Esophagus squamous epithelium (tissue), 4 donors: Measurements from ENCODE around the gene TRIM9.

Experiments
- POLR2A ChIP-seq, 4 donors: fragments of 450-650 bp; IDR thresholded peaks; one replicate each; pipeline ENCODE4 v1.6.1; 2017; ENCODE audit warnings: antibody characterized with exemption in 4 of 4, mild to moderate bottlenecking in 4 of 4, moderate library complexity in 3 of 4
- TF ChIP-seq, protein P1 (sequence below), 6 experiments: fragments of 450-650 bp in 4 of 6; fragments of 200-600 bp in 2 of 6; sonication (generic) in 2 of 6; IDR thresholded peaks; one replicate each; pipeline ENCODE4 v1.5.1; 2016 to 2019; ENCODE audit warnings: antibody characterized with exemption in 6 of 6, mild to moderate bottlenecking in 4 of 6, moderate library complexity in 4 of 6

DNA sequence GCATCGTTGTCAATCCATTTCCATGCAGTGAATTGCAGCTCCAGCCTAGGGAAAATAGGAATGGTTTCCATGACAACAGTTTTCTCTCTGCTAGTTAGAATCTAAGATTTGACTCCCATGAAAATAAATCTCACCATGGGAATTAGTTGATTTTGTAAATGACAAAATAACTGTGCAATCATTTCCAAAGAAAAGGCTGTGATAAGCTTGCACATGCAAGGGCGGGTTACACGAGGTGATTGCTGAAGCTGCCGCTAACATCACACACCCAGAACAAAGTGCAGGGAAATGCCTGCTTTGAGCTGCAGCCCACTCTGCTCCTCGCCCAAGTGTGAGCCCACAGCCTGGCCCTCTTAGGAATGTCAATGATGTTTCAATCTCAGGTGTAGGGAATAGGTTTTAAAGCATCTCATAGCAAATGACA lies 53.8 kb downstream of the TRIM9 start:
- no peak for TF ChIP-seq POLR2A (IDR thresholded peaks at IDR 0.05)
- TF ChIP-seq, protein P1, sequence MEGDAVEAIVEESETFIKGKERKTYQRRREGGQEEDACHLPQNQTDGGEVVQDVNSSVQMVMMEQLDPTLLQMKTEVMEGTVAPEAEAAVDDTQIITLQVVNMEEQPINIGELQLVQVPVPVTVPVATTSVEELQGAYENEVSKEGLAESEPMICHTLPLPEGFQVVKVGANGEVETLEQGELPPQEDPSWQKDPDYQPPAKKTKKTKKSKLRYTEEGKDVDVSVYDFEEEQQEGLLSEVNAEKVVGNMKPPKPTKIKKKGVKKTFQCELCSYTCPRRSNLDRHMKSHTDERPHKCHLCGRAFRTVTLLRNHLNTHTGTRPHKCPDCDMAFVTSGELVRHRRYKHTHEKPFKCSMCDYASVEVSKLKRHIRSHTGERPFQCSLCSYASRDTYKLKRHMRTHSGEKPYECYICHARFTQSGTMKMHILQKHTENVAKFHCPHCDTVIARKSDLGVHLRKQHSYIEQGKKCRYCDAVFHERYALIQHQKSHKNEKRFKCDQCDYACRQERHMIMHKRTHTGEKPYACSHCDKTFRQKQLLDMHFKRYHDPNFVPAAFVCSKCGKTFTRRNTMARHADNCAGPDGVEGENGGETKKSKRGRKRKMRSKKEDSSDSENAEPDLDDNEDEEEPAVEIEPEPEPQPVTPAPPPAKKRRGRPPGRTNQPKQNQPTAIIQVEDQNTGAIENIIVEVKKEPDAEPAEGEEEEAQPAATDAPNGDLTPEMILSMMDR (IDR thresholded peaks at IDR 0.05) = no peak
